ENCODE data around the gene TPSD1.

GRCh38 chr16:1287982-1288670, 32.3 kb downstream of the TPSD1 start:
- no peak for TF ChIP-seq POLR2AphosphoS5 (IDR thresholded peaks at IDR 0.05; ENCODE audit: borderline replicate concordance, low read depth, low read length)
- TF ChIP-seq EZH2 (IDR thresholded peaks at IDR 0.05), result no peak
- TF ChIP-seq FOXP2 (optimal IDR thresholded peaks at IDR 0.05; ENCODE audit: control extremely low read depth, extremely low read length, insufficient read depth), result no peak

Measured in SK-N-MC (cell line).